ENCODE data around the gene DOCK11. TPM values are rescaled to one million over a fixed set of nuclear protein-coding genes. Genes with fewer than 3 reads are reported as not detected.

Gene DOCK11
- total and polyA plus RNA-seq, 9 of the 15 experiments (the other 6 are each of a cell fraction or from before 2014, with no cell fraction given), result 41.8 to 77.8 (median 50.9) TPM

DNA sequence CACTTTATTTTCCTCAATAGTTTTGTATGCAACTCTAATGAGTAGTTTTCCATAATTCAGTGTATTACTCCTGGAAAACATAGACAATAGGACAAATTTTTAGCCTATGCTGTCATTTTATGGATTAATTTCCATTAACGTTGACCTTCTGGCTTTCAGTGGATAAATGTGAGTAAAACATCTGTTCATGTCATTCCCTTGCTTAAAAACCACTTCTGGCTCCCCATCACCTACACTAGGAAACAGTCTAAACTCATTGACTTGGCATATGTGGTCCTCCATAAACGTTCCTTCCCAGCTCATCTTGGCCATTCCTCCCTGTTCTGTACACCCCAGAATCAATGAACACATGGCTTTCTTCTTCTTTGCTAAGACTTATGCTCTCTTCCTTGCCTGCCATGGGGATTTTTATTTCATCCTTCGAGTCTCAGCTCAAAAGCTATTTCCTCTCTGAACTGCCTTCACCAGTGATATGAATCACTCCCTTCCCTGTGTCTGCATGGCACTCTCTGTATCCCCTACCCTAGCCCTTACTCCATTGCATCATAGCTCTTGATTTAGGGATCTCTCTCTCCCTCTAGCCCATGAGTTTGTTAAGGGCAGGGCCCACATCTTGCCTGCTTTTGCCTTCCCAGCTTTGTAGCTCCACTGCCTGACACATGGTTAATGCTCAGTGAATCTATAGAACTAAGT, 34.8 kb downstream of the DOCK11 start:
- Histone ChIP-seq H3K4me2 (ENCODE audit: insufficient read depth, low read length) (peak overlapping the region; percentile 32), H3K9me3 (replicated peaks; ENCODE audit: control insufficient read depth, insufficient read depth, low read depth, low read length) (no peaks in the 10 kb centered on the region), H3K27me3 (ENCODE audit: control insufficient read depth in 2 of 2, insufficient read depth in 2 of 2, low read length in 2 of 2) (no peaks in the 10 kb centered on the region), H3K9ac (ENCODE audit: insufficient read depth in 1 of 2, low read depth in 2 of 2, low read length in 2 of 2) (0 out of 4 replicates have a peak overlapping the region, but pooled peaks of 1 of the 2 experiments have one; percentile 28), H3K27ac (ENCODE audit: extremely low read depth, low read depth, low read length) (peak overlapping the region; percentile 64; the same call in 2 of the 3 replicates), H3K4me1 (replicated peaks in 1 of 2; ENCODE audit: control insufficient read depth in 2 of 2, insufficient read depth in 2 of 2, low read length in 2 of 2) (peaks cover 3 to 41% of the 10 kb centered on the region in 2 experiments; a peak in 3 of 5 replicates), H3K9me1 (ENCODE audit: control insufficient read depth, insufficient read depth, low read length) (no peaks in the 10 kb centered on the region), H4K20me1 (replicated peaks; ENCODE audit: control insufficient read depth, insufficient read depth, low read length) (no peaks in the 10 kb centered on the region), H3K79me2 (ENCODE audit: control insufficient read depth, insufficient read depth, low read length) (peaks cover 80% of the 10 kb centered on the region), H3K4me3 (no peak overlapping the region), H3K36me3 (ENCODE audit: control insufficient read depth, insufficient read depth, low read length) (peaks cover 9% of the 10 kb centered on the region; the same call in 1 of the 3 replicates), H2AFZ (ENCODE audit: low read depth, low read length) (no peak overlapping the region)
- FAIRE-seq, result no peak
- TF ChIP-seq MAFK (IDR thresholded peaks at IDR 0.05; ENCODE audit: low read length) (no peak), HDAC2 (IDR thresholded peaks at IDR 0.05) (no peak), ATF3 (IDR thresholded peaks at IDR 0.05) (peak; percentile 84), ATF3 (CRISPR knock-in tag; conservative IDR thresholded peaks at IDR 0.05) (no peak), CEBPB (tag; IDR thresholded peaks at IDR 0.05) (peak; percentile 83), ATF7 (IDR thresholded peaks at IDR 0.05) (peak; percentile 35; the same call in 1 of the 2 replicates), CEBPG (CRISPR knock-in tag; IDR thresholded peaks at IDR 0.05) (peak; percentile 69), CEBPG (tag; conservative IDR thresholded peaks at IDR 0.05 in 1 of 2, IDR thresholded peaks at IDR 0.05 in 1 of 2) (peak; percentile 81 to 86), JUND (IDR thresholded peaks at IDR 0.05; ENCODE audit: borderline replicate concordance, low read depth, low read length) (peak; percentile 43; the same call in 1 of the 2 replicates), JUND (tag; IDR thresholded peaks at IDR 0.05; ENCODE audit: borderline replicate concordance, low read depth, low read length) (no peak; the same call in 2 of the 3 replicates)
- TF ChIP-seq, protein P1, sequence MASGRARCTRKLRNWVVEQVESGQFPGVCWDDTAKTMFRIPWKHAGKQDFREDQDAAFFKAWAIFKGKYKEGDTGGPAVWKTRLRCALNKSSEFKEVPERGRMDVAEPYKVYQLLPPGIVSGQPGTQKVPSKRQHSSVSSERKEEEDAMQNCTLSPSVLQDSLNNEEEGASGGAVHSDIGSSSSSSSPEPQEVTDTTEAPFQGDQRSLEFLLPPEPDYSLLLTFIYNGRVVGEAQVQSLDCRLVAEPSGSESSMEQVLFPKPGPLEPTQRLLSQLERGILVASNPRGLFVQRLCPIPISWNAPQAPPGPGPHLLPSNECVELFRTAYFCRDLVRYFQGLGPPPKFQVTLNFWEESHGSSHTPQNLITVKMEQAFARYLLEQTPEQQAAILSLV (tag; IDR thresholded peaks at IDR 0.05), result peak; percentile 62; the same call in 1 of the 2 replicates
- TF ChIP-seq, protein P2, sequence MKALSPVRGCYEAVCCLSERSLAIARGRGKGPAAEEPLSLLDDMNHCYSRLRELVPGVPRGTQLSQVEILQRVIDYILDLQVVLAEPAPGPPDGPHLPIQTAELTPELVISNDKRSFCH (CRISPR knock-in tag; IDR thresholded peaks at IDR 0.05), result no peak
- TF ChIP-seq, protein P2 (tag; IDR thresholded peaks at IDR 0.05), result 0 out of 2 replicates have a peak, but pooled peaks have one; percentile 29
- ChIA-PET CTCF (ENCODE audit: low intra/inter-chr PET ratio) (no interaction called here), POLR2A (interaction anchor here (0.7 to 2.0 kb wide), 4 partner anchors 9 to 54 kb away, joined by 3 to 7 read pairs (median 4); no protein-coding TSS in a partner anchor)
- peak; percentile 66 for ATAC-seq
- BruUV-seq (replicated peaks), result no TSS peak
- no peak for DNase-seq (ENCODE audit: extremely low read depth in 1 of 4, low spot score in 3 of 4)
- in situ Hi-C loops (cut with MboI) (no loop called here), intact Hi-C loops (cut with micrococcal nuclease) (loop anchor here (5.0 kb wide), 1 partner anchor 72 kb away; no protein-coding TSS in a partner anchor)
- 7% methylated on average over 3 of the region's 3 CpGs for WGBS (ENCODE audit: insufficient coverage, low coverage, missing lambda C conversion rate)
